Head of caudate nucleus (tissue), 42 donors: ENCODE results near the gene TAF11L14.

Experiments
- DNase-seq, 42 donors: peaks; one replicate each; pipeline versions ENCODE4 v3.0.0 to v3.0.0-alpha.2; 2020 to 2021; ENCODE audit warnings: mixed read lengths in 7 of 42
- intact Hi-C: fragments of 100-400 bp; cut with DNase I; formaldehyde crosslinking; loops from one replicate; pipeline ENCODE4 v1.15.0; 2022

Gene TAF11L14

GRCh38 chr5:17670353-17670752 is 36.1 kb downstream of the TAF11L14 start:
- intact Hi-C loops = no loop called here
- DNase-seq = no peak

GRCh38 chr5:17678751-17679324 is 44.6 kb downstream of the TAF11L14 start:
- no peak for DNase-seq
- intact Hi-C loops = no loop called here

GRCh38 chr5:17679597-17680203 is 45.4 kb downstream of the TAF11L14 start:
- DNase-seq = no peak
- intact Hi-C loops = no loop called here

GRCh38 chr5:17680737-17681136 is 46.5 kb downstream of the TAF11L14 start:
- intact Hi-C loops = no loop called here
- no peak for DNase-seq
